Measurements from ENCODE around the gene TRAPPC4. TPM values are rescaled to one million over a fixed set of nuclear protein-coding genes. Genes with fewer than 3 reads are reported as not detected.

The TRAPPC4 gene
- total and polyA plus RNA-seq, 2 of the 8 experiments (the other 6 are each of a cell fraction or from before 2014, with no cell fraction given), result 94.3 to 223 TPM

DNA sequence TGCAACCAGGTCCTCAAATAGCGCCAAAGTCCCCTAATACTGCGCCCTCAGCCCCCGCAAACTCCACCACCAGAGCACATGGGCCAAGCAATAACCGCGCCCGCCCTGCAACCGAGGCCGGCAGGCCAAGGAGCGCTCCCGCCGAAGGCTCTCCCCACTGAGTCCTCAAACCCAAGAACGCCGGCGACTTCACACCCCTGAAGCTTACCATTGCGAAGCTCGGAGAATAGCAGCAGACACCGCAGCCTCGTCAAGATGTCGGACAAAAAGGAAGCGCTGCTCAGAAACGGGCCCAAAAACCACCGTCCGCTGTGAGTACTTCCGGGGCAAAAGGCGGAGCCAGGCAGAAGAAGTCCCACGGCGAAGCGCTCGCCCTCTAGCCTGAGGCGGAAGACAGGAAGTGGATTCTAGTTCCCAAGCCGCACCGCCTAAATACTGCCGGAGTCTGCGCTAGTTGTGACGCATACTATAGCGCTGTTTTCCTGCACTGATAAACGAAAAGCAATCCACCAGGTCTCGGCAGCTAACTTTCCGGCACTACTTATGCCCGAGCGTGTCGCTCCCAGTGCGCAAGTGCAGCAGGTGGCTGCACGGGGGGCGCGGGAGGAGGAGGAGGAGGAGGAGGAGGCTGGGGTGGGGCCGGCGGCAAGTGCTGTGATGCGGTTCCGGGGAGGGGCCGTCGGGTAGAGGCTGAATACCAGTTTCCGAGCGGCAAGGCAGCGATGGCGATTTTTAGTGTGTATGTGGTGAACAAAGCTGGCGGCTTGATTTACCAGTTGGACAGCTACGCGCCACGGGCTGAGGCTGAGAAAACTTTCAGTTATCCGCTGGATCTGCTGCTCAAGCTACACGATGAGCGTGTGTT is at the start of gene TRAPPC4, which contains the start of gene RPS25 (continued):
- TF ChIP-seq, protein P1, sequence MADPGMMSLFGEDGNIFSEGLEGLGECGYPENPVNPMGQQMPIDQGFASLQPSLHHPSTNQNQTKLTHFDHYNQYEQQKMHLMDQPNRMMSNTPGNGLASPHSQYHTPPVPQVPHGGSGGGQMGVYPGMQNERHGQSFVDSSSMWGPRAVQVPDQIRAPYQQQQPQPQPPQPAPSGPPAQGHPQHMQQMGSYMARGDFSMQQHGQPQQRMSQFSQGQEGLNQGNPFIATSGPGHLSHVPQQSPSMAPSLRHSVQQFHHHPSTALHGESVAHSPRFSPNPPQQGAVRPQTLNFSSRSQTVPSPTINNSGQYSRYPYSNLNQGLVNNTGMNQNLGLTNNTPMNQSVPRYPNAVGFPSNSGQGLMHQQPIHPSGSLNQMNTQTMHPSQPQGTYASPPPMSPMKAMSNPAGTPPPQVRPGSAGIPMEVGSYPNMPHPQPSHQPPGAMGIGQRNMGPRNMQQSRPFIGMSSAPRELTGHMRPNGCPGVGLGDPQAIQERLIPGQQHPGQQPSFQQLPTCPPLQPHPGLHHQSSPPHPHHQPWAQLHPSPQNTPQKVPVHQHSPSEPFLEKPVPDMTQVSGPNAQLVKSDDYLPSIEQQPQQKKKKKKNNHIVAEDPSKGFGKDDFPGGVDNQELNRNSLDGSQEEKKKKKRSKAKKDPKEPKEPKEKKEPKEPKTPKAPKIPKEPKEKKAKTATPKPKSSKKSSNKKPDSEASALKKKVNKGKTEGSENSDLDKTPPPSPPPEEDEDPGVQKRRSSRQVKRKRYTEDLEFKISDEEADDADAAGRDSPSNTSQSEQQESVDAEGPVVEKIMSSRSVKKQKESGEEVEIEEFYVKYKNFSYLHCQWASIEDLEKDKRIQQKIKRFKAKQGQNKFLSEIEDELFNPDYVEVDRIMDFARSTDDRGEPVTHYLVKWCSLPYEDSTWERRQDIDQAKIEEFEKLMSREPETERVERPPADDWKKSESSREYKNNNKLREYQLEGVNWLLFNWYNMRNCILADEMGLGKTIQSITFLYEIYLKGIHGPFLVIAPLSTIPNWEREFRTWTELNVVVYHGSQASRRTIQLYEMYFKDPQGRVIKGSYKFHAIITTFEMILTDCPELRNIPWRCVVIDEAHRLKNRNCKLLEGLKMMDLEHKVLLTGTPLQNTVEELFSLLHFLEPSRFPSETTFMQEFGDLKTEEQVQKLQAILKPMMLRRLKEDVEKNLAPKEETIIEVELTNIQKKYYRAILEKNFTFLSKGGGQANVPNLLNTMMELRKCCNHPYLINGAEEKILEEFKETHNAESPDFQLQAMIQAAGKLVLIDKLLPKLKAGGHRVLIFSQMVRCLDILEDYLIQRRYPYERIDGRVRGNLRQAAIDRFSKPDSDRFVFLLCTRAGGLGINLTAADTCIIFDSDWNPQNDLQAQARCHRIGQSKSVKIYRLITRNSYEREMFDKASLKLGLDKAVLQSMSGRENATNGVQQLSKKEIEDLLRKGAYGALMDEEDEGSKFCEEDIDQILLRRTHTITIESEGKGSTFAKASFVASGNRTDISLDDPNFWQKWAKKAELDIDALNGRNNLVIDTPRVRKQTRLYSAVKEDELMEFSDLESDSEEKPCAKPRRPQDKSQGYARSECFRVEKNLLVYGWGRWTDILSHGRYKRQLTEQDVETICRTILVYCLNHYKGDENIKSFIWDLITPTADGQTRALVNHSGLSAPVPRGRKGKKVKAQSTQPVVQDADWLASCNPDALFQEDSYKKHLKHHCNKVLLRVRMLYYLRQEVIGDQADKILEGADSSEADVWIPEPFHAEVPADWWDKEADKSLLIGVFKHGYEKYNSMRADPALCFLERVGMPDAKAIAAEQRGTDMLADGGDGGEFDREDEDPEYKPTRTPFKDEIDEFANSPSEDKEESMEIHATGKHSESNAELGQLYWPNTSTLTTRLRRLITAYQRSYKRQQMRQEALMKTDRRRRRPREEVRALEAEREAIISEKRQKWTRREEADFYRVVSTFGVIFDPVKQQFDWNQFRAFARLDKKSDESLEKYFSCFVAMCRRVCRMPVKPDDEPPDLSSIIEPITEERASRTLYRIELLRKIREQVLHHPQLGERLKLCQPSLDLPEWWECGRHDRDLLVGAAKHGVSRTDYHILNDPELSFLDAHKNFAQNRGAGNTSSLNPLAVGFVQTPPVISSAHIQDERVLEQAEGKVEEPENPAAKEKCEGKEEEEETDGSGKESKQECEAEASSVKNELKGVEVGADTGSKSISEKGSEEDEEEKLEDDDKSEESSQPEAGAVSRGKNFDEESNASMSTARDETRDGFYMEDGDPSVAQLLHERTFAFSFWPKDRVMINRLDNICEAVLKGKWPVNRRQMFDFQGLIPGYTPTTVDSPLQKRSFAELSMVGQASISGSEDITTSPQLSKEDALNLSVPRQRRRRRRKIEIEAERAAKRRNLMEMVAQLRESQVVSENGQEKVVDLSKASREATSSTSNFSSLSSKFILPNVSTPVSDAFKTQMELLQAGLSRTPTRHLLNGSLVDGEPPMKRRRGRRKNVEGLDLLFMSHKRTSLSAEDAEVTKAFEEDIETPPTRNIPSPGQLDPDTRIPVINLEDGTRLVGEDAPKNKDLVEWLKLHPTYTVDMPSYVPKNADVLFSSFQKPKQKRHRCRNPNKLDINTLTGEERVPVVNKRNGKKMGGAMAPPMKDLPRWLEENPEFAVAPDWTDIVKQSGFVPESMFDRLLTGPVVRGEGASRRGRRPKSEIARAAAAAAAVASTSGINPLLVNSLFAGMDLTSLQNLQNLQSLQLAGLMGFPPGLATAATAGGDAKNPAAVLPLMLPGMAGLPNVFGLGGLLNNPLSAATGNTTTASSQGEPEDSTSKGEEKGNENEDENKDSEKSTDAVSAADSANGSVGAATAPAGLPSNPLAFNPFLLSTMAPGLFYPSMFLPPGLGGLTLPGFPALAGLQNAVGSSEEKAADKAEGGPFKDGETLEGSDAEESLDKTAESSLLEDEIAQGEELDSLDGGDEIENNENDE (IDR thresholded peaks at IDR 0.05; ENCODE audit: insufficient replicate concordance, low read length), result no peak
- TF ChIP-seq HDAC6 (IDR thresholded peaks at IDR 0.05; ENCODE audit: low read depth, low read length) (no peak), RXRA (IDR thresholded peaks at IDR 0.05; ENCODE audit: insufficient read depth, low read depth, low read length) (no peak), SRF (IDR thresholded peaks at IDR 0.05; ENCODE audit: low read depth, low read length) (no peak), CBX5 (IDR thresholded peaks at IDR 0.05; ENCODE audit: low read depth, low read length) (no peak), TAF1 (IDR thresholded peaks at IDR 0.05; ENCODE audit: low read depth, low read length) (peak; percentile 97), FOSL1 (IDR thresholded peaks at IDR 0.05; ENCODE audit: insufficient read depth, low read depth, low read length) (no peak), NRF1 (IDR thresholded peaks at IDR 0.05; ENCODE audit: low read depth, low read length) (peak; percentile 30), POLR2A (IDR thresholded peaks at IDR 0.05; ENCODE audit: control extremely low read depth in 1 of 2, low read depth in 2 of 2, low read length in 2 of 2) (peak; percentile 91 to 95)
- TF ChIP-seq, protein P2, sequence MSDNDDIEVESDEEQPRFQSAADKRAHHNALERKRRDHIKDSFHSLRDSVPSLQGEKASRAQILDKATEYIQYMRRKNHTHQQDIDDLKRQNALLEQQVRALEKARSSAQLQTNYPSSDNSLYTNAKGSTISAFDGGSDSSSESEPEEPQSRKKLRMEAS (IDR thresholded peaks at IDR 0.05), result peak; percentile 79
